GM11168 (cell line): ENCODE data around the gene TMEM154.

ENCODE experiments used
- in situ Hi-C: fragments of 300-500 bp; cut with MboI; formaldehyde crosslinking; loops from one replicate; pipeline ENCODE4 v1.12.0; 2022; ENCODE audit warnings: low sequenced_read_pairs; ENCODE audit not compliant: unreplicated experiment

Gene TMEM154

DNA sequence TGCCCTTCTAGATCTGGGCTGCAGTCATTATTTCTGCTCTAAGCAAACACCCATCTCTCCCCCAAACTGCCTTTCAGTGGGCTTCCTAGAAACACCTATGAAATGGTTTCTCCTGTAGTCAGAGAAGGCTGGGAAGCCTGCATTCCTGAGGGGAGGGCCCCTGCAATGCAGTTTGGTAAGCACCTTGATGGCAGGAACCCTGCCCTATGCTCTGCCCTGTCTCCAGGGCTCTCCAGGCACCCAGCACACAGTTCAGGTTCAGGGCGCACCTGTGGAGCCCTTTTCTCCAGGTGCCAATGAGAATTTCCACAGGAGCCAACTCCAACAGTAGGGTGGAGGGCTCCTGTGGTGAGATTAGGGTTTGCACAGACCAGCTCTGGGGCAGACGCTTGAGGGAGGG is 74.8 kb downstream of the TMEM154 start:
- in situ Hi-C loops: no loop called here

DNA sequence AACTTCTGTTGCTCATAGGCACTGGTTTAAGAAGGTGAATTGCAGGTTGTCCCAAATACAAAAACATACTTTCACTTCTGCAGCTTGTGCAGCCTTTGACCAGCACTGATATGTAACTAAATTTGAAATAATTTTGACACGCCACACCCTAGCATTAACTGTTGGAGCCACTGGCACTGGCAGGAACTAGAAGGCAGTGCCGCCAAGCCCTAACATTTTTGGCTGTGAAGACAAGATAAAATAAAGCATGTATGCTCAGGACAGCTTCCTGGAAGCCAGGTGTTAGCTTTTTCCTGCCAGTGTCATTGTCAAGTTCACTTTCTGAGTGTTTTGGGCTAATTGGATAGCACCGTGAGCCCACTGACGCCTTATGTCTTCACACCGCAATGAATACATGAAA is 78.6 kb downstream of the TMEM154 start:
- in situ Hi-C loops: no loop called here

GRCh38 chr4:152599636-152600035 is 80.2 kb downstream of the TMEM154 start:
- in situ Hi-C loops: no loop called here

- in situ Hi-C loops: no loop called here
Observed at GRCh38 chr4:152599095-152599494, 80.7 kb downstream of the TMEM154 start.

- in situ Hi-C loops: no loop called here
Observed at GRCh38 chr4:152598454-152598853, 81.3 kb downstream of the TMEM154 start.

DNA sequence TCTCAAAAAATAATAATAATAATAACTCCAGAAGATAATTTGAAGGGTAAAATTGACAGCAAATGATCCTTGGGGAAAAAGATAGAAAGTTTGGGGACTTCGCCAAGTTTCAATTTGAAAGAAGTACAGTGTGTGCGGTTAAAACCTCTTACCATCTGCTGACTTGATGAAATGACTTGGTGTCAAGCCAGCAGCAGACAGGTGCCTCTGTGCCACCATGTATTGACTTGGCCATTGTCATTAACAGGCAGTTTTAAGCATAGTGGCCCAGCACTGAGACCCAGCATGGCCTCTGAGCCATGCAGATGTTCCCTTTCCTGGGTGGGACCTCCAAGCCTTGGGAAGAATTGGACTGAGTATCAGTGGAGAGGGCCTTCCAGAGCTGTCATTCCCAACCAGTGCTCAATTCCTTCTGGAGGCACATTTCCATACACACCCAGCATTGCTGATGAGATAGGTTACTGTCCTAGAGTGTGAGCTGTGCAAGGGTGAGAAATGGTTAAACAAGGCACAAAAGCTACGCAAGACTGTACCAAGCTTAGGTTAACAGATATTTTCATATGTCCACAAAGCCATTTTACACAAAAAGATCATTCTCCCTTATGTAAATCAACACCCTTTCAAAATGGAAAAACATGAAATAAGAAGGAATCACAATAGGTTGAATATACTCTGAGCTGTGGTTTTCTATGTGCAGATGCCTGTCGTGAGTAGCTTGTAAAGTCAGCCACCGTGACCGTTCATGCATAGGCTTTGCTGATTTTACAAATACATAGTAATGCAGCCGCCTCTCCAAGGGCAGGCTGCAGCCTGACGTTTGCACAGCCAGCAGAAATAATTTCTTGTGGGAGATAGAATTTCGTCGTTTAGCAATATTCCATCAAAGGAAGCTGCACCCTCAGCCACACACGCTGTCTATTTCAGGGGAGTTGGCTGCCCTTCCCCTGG is 84.5 kb downstream of the TMEM154 start:
- in situ Hi-C loops: no loop called here

DNA sequence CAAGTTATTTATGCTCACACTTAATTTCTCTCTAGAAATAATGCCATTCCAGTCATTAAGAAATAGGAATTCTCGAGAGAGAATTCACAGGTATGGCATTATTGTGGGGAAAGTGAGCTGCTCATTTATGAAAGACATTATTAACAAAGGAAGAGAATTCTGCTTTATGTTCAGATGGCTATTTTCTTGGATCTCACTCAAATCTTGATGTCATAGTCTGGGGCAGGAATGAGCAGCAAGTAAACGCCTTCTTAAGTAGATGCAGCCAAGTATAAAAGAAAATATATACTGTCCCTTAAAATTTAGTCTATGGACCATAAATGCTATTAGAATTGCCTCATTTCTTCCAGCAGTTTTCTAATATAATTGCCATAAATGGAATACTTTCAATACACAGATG is 85.7 kb downstream of the TMEM154 start:
- in situ Hi-C loops: no loop called here

- in situ Hi-C loops: no loop called here
Observed at GRCh38 chr4:152591876-152592275, 87.9 kb downstream of the TMEM154 start.

- in situ Hi-C loops: no loop called here
Observed at GRCh38 chr4:152591396-152591795, 88.4 kb downstream of the TMEM154 start.

GRCh38 chr4:152590179-152591031 is 89.4 kb downstream of the TMEM154 start:
- in situ Hi-C loops: no loop called here

DNA sequence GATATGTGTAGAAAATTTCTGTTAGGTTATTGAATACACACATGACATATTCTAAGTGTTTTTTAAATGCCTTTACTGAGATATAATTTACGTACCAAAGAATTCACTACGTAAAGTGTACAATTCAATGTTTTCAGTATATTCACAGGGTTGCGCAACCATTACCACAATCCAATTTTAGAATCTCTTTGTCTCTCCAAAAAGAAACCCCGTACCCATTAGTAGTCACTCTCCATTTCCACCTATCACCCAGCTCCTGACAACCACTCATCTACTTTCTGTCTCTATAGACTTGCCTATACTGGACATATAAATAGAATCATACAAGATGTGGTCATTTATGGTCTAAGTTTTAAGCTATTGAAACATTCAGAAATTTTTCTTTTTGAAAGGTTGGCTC is 90.9 kb downstream of the TMEM154 start:
- in situ Hi-C loops: no loop called here

DNA sequence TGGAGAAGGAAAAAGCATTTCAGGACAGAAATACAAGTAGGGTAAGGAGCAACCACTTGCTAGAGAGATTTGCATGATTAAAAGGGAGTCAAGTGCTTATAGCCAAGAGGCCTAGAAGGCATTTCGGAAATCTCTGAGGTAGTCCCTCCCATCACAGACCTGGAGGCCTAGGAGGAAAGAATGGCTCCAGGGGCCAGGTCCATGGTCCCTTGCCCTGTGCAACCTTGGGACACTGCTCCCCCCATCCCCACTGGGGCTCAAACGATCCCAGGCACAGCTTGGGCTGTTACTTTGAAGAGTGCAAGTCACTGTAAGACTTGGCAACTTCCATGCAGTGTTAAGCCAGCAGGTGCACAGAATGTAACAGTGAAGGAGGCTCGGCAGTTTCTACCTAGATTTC is 92.7 kb downstream of the TMEM154 start:
- in situ Hi-C loops: no loop called here

DNA sequence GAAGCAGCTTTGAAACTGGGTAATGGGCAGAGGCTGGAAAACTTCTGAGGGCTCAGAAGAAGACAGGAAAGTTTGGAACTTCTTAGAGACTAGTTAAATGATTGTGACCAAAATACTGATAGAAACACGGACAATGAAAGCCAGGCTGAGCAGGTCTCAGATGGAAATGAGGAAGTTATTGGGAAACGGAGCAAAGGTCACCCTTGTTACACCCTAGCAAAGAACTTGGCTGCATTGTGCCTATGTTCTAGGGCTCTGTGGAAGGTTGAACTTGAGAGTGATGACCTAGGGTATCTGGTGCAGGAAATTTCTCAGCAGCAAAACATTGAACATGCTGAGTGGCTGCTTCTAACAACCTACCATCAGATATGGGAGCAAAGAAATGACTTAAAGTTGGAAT is 93.1 kb downstream of the TMEM154 start:
- in situ Hi-C loops: no loop called here

- in situ Hi-C loops: no loop called here
Observed at GRCh38 chr4:152585023-152585441, 94.8 kb downstream of the TMEM154 start.

GRCh38 chr4:152581536-152582160 is 98.1 kb downstream of the TMEM154 start:
- in situ Hi-C loops: no loop called here

GRCh38 chr4:152579916-152580315 is 99.9 kb downstream of the TMEM154 start:
- in situ Hi-C loops: no loop called here

DNA sequence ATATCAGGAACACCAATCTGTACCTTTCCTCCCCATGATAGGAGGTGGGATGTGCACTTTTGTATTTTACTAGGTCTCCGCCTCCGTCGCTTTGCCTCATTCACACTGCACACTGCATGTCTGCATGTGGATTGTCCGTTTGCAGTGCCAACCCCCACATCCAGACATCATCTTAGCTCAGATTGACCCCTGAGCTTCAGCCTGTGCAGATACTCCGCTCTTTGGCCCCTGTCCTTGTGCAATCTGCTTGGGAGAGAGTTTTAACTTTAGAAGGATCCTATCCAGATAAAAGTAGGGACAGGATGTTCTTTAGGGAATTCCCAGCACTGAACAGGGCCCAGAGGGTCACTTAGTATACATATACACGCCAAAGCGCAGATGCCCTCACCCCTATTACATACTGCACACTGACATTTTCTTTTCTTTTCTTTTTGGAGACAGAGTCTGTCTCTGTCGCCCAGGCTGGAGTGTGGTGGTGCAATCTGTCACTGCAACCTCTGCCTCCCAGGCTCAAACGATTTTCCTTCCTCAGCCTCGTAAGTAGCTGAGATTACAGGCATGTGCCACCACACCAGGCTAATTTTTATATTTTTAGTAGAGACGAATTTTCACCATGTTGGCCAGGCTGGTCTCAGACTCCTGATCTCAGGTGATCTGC is 100.6 kb downstream of the TMEM154 start:
- in situ Hi-C loops: no loop called here

GRCh38 chr4:152578670-152579069 is 101.1 kb downstream of the TMEM154 start:
- in situ Hi-C loops: no loop called here

DNA sequence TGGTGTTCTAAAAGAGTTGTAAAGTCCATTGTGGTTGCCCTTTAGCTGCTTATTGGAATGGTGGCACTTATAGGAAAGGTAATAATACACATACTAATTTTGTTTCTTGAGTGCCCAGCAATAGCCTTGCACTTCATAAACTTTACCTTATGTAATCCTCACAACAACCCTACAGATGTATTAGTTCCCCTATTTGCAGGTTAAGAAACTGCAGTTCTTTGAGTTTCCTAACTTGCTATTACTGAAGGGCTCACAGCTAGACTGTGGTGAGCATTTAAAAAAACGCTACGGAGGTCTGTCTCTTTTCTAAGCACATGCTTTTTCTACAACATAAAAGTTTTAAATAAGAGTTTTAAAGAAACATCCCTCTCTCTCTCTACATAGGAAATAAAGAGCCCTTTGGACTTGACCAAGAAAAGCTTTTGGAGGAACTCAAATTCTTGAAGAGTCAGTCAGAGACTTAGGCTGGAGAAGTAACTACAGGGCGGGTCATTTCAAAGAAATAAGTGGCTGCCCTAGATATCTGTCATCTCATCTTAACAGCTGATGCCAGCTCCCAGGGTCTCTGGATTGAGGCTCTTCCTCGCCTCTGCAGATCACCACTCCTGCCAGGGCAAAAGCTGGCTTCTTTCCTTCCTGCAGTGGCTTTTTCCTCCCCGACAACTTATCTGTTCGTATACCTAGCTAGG is 101.9 kb downstream of the TMEM154 start:
- in situ Hi-C loops: no loop called here

DNA sequence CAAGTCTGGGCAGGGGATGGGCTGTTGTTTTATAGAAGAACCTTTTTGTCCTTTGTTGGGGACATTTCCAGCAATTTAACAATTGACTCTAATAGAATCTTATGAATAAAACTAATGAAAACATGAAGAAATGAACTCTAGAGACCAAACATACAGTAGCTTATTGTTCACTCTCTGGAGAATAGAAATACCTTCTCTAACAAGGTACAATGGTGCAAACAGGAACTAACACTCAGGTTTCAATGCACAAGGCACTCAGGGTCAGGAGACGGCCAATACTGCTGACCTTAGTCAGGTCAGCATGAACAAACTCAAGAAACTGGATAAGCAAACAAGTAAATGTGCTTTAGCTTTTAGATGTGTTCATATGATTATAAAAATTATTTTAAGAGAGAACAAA is 104.3 kb downstream of the TMEM154 start:
- in situ Hi-C loops: no loop called here
